H9 (cell line): ENCODE data around the gene MKRN2OS. TPM values are rescaled to one million over a fixed set of nuclear protein-coding genes. Genes with fewer than 3 reads are reported as not detected.

ENCODE experiments used
- DNase-seq: peaks from one replicate; pipeline ENCODE4 v3.0.0-alpha.2; 2017
- H2AFZ ChIP-seq: one replicate; pipeline ENCODE4 v1.6.1; 2013; ENCODE audit warnings: mild to moderate bottlenecking, low read length, control low read depth, moderate library complexity
- H2AK5ac ChIP-seq: 2 replicates; pipeline ENCODE4 v1.6.1; 2013; ENCODE audit warnings: low read length, control low read depth, mixed read lengths; ENCODE audit not compliant: insufficient read length
- H2BK120ac ChIP-seq: one replicate; pipeline ENCODE4 v1.6.1; 2013; ENCODE audit warnings: low read depth, mild to moderate bottlenecking, low read length, control low read depth, inconsistent platforms; ENCODE audit not compliant: poor library complexity, severe bottlenecking
- H2BK12ac ChIP-seq: 2 replicates; pipeline ENCODE4 v1.6.1; 2013; ENCODE audit warnings: low read length, control low read depth, mixed read lengths, low read depth; ENCODE audit not compliant: insufficient read length
- H2BK15ac ChIP-seq: 2 replicates; pipeline ENCODE4 v1.6.1; 2013; ENCODE audit warnings: low read depth, low read length, control low read depth
- H2BK20ac ChIP-seq: one replicate; pipeline ENCODE4 v1.6.1; 2013; ENCODE audit warnings: low read depth, mild to moderate bottlenecking, low read length, control low read depth, inconsistent platforms; ENCODE audit not compliant: poor library complexity, severe bottlenecking
- H2BK5ac ChIP-seq: 2 replicates; pipeline ENCODE4 v1.6.1; 2013; ENCODE audit warnings: low read length, control low read depth, mixed read lengths; ENCODE audit not compliant: insufficient read length
- H3K14ac ChIP-seq: 2 replicates; pipeline ENCODE4 v1.6.1; 2013; ENCODE audit warnings: low read length, control low read depth; ENCODE audit not compliant: insufficient read depth
- H3K18ac ChIP-seq: 2 replicates; pipeline ENCODE4 v1.6.1; 2013; ENCODE audit warnings: low read depth, mild to moderate bottlenecking, mixed read lengths, low read length, control low read depth; ENCODE audit not compliant: insufficient read length
- H3K23ac ChIP-seq: 2 replicates; pipeline ENCODE4 v1.6.1; 2013; ENCODE audit warnings: low read length, control low read depth, mixed read lengths, low read depth; ENCODE audit not compliant: insufficient read length
- H3K23me2 ChIP-seq: 2 replicates; pipeline ENCODE4 v1.6.1; 2013; ENCODE audit warnings: low read depth, mild to moderate bottlenecking, mixed read lengths, low read length, control low read depth; ENCODE audit not compliant: insufficient read length, poor library complexity, severe bottlenecking
- H3K27ac ChIP-seq: 2 replicates; pipeline ENCODE4 v1.5.1; 2013; ENCODE audit warnings: low read length, control low read depth, mixed read lengths, low read depth; ENCODE audit not compliant: insufficient read length
- H3K27me3 ChIP-seq: 2 replicates; pipeline ENCODE4 v1.6.1; 2013; ENCODE audit warnings: low read length, control low read depth, inconsistent platforms; ENCODE audit not compliant: insufficient read depth
- H3K4ac ChIP-seq: 2 replicates; pipeline ENCODE4 v1.6.1; 2013; ENCODE audit warnings: low read depth, mild to moderate bottlenecking, control low read depth, inconsistent platforms, low read length, moderate library complexity
- H3K4me1 ChIP-seq: 2 replicates; pipeline ENCODE4 v1.6.1; 2013; ENCODE audit warnings: low read length, control low read depth, inconsistent platforms; ENCODE audit not compliant: insufficient read depth
- H3K4me2 ChIP-seq: 2 replicates; pipeline ENCODE4 v1.6.1; 2013; ENCODE audit warnings: low read length, control low read depth, mixed read lengths; ENCODE audit not compliant: insufficient read length, insufficient read depth
- H3K56ac ChIP-seq: 2 replicates; pipeline ENCODE4 v1.6.1; 2013; ENCODE audit warnings: low read depth, mild to moderate bottlenecking, mixed read lengths, low read length, control low read depth; ENCODE audit not compliant: insufficient read length
- H3K79me1 ChIP-seq: 2 replicates; pipeline ENCODE4 v1.6.1; 2013; ENCODE audit warnings: low read depth, mild to moderate bottlenecking, moderate library complexity, low read length, control low read depth, inconsistent platforms; ENCODE audit not compliant: insufficient read depth, poor library complexity, severe bottlenecking
- H3K79me2 ChIP-seq: 2 replicates; pipeline ENCODE4 v1.6.1; 2013; ENCODE audit warnings: low read length, control low read depth, inconsistent platforms; ENCODE audit not compliant: insufficient read depth
- H3K9ac ChIP-seq: 2 replicates; pipeline ENCODE4 v1.6.1; 2013; ENCODE audit warnings: low read length, control low read depth, mixed read lengths; ENCODE audit not compliant: insufficient read length; ENCODE audit errors: extremely low read depth
- H3K9me3 ChIP-seq: one replicate; pipeline ENCODE4 v1.6.1; 2013; ENCODE audit warnings: low read depth, low read length, inconsistent platforms; ENCODE audit not compliant: control insufficient read depth
- H3T11ph ChIP-seq: one replicate; pipeline ENCODE4 v1.6.1; 2013; ENCODE audit warnings: mild to moderate bottlenecking, low read length, control low read depth, inconsistent platforms
- H4K20me1 ChIP-seq: one replicate; pipeline ENCODE4 v1.6.1; 2013; ENCODE audit not compliant: control insufficient read depth, insufficient read length, insufficient read depth
- H4K5ac ChIP-seq: 2 replicates; pipeline ENCODE4 v1.6.1; 2013; ENCODE audit warnings: low read depth, mild to moderate bottlenecking, mixed read lengths, low read length, control low read depth; ENCODE audit not compliant: insufficient read length
- H4K8ac ChIP-seq: replicated peaks from 2 replicates; pipeline ENCODE4 v1.6.1; 2013; ENCODE audit warnings: low read length, control low read depth, mixed read lengths, low read depth; ENCODE audit not compliant: insufficient read length
- H4K91ac ChIP-seq: 2 replicates; pipeline ENCODE4 v1.6.1; 2013; ENCODE audit warnings: low read depth, mild to moderate bottlenecking, moderate library complexity, mixed read lengths, low read length, control low read depth; ENCODE audit not compliant: insufficient read length
- H3K27ac Mint-ChIP-seq, 3 experiments: 2 replicates in 2 of 3; 3 replicates in 1 of 3; pipeline ENCODE4 v1.8.0; 2020 to 2021; ENCODE audit warnings: mixed read lengths in 3 of 3, mild to moderate bottlenecking in 1 of 3, moderate library complexity in 1 of 3
- H3K27me3 Mint-ChIP-seq: 2 replicates; pipeline ENCODE4 v1.8.0; 2021; ENCODE audit warnings: low read depth, mild to moderate bottlenecking, moderate library complexity, mixed read lengths
- H3K36me3 Mint-ChIP-seq, 3 experiments: 2 replicates in 2 of 3; 3 replicates in 1 of 3; pipeline ENCODE4 v1.8.0; 2020 to 2021; ENCODE audit warnings: low read depth in 3 of 3, mixed read lengths in 3 of 3; ENCODE audit not compliant: insufficient read depth in 1 of 3
- H3K4me1 Mint-ChIP-seq, 2 experiments: 2 replicates each; pipeline ENCODE4 v1.8.0; 2020; ENCODE audit warnings: mixed read lengths in 2 of 2
- H3K4me3 Mint-ChIP-seq, 2 experiments: 2 replicates in 1 of 2; 3 replicates in 1 of 2; pipeline ENCODE4 v1.8.0; 2020 to 2021; ENCODE audit warnings: mild to moderate bottlenecking in 2 of 2, mixed read lengths in 2 of 2, moderate library complexity in 1 of 2
- H3K9me3 Mint-ChIP-seq, 2 experiments: 2 replicates in 1 of 2; 3 replicates in 1 of 2; pipeline ENCODE4 v1.8.0; 2020; ENCODE audit warnings: mild to moderate bottlenecking in 2 of 2, mixed read lengths in 2 of 2, moderate library complexity in 1 of 2
- WGBS: extraction: QIAGEN DNeasy Blood & Tissue Kit; methylation state at CpG from one replicate; pipeline ENCODE4 v1.1.7; 2013; ENCODE audit warnings: missing lambda C conversion rate, low lambda C conversion rate, mixed read lengths; ENCODE audit not compliant: insufficient read length; ENCODE audit errors: extremely low coverage; 5-methylcytosine and 5-hydroxymethylcytosine counted together
- total RNA-seq: library from RNA; stranded (reverse); gene quantifications from 2 replicates; pipeline ENCODE4 v1.2.1, GENCODE V29; 2021
- TF ChIP-seq, protein P1 (sequence below): fragments of 200-600 bp; sonication (generic); conservative IDR thresholded peaks from 3 replicates; pipeline ENCODE4 v1.8.0; 2021; ENCODE audit warnings: antibody characterized with exemption, mild to moderate bottlenecking

The MKRN2OS gene
- total RNA-seq, 1 experiment from 2014 or later, result 0.44 TPM

DNA sequence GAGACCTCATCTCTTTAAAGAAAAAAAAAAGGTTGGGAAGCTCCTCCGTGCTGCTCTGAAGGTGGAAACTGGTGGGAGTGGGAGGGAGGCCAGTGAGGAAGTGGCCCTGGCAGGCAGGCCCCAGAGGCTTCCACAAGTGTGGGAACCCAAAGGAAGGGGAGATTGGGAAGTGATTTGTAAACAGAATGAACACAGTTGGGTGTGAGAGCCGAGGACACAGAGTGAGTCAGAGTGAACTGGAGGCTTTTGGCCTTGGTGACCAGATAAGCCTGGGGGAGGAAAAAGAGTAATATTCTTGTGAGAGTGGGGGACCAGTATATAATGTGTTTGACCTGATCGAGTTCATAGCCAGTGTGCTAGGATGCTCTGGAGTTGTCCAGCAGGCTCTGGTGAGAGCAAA is 34.6 kb upstream of the MKRN2OS start:
- H3K36me3 Mint-ChIP-seq, result peaks cover 35 to 87% (median 78%) of the 10 kb centered on the region in 3 experiments
- peak overlapping the region in 1 of 3 experiments; percentile 56; a peak in 1 of 7 replicates for H3K27ac Mint-ChIP-seq

More for the DNA sequence above, 34.6 kb upstream of the MKRN2OS start:
- H3T11ph ChIP-seq, result no peak overlapping the region
- H3K9me3 Mint-ChIP-seq, result no peaks in the 10 kb centered on the region
- no peaks in the 10 kb centered on the region for H3K79me1 ChIP-seq
- H3K56ac ChIP-seq, result no peak overlapping the region
- no peak overlapping the region for H2BK20ac ChIP-seq
- no peak overlapping the region for H3K4ac ChIP-seq
- no peak overlapping the region for H3K4me3 Mint-ChIP-seq
- peaks cover 0 to 4% of the 10 kb centered on the region in 2 experiments; a peak in 1 of 4 replicates for H3K4me1 Mint-ChIP-seq
- no peaks in the 10 kb centered on the region for H3K79me2 ChIP-seq
- no peaks in the 10 kb centered on the region for H3K23me2 ChIP-seq
- TF ChIP-seq, protein P1, sequence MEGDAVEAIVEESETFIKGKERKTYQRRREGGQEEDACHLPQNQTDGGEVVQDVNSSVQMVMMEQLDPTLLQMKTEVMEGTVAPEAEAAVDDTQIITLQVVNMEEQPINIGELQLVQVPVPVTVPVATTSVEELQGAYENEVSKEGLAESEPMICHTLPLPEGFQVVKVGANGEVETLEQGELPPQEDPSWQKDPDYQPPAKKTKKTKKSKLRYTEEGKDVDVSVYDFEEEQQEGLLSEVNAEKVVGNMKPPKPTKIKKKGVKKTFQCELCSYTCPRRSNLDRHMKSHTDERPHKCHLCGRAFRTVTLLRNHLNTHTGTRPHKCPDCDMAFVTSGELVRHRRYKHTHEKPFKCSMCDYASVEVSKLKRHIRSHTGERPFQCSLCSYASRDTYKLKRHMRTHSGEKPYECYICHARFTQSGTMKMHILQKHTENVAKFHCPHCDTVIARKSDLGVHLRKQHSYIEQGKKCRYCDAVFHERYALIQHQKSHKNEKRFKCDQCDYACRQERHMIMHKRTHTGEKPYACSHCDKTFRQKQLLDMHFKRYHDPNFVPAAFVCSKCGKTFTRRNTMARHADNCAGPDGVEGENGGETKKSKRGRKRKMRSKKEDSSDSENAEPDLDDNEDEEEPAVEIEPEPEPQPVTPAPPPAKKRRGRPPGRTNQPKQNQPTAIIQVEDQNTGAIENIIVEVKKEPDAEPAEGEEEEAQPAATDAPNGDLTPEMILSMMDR, result no peak
- no peak overlapping the region for H2BK15ac ChIP-seq
- peaks cover 2% of the 10 kb centered on the region for H4K20me1 ChIP-seq
- H3K18ac ChIP-seq, result no peak overlapping the region
- no peaks in the 10 kb centered on the region for H3K4me1 ChIP-seq
- H4K8ac ChIP-seq, result no peak overlapping the region
- H2BK120ac ChIP-seq, result no peak overlapping the region
- no peak overlapping the region for H3K14ac ChIP-seq
- no CpG with 5 or more reads among the region's 3 CpGs for WGBS
- H3K9ac ChIP-seq, result no peak overlapping the region
- no peak overlapping the region for H2AK5ac ChIP-seq
- no peaks in the 10 kb centered on the region for H3K27me3 ChIP-seq
- H2BK5ac ChIP-seq, result no peak overlapping the region
- H3K4me2 ChIP-seq, result no peak overlapping the region
- no peaks in the 10 kb centered on the region for H3K27me3 Mint-ChIP-seq
- H2AFZ ChIP-seq, result no peak overlapping the region
- DNase-seq, result no peak
- H4K91ac ChIP-seq, result no peak overlapping the region
- H3K23ac ChIP-seq, result no peak overlapping the region
- no peak overlapping the region for H3K27ac ChIP-seq
- H2BK12ac ChIP-seq, result no peak overlapping the region
- H4K5ac ChIP-seq, result no peak overlapping the region
- no peaks in the 10 kb centered on the region for H3K9me3 ChIP-seq
